ENCODE data around the gene PLPPR3.

Gene PLPPR3

DNA sequence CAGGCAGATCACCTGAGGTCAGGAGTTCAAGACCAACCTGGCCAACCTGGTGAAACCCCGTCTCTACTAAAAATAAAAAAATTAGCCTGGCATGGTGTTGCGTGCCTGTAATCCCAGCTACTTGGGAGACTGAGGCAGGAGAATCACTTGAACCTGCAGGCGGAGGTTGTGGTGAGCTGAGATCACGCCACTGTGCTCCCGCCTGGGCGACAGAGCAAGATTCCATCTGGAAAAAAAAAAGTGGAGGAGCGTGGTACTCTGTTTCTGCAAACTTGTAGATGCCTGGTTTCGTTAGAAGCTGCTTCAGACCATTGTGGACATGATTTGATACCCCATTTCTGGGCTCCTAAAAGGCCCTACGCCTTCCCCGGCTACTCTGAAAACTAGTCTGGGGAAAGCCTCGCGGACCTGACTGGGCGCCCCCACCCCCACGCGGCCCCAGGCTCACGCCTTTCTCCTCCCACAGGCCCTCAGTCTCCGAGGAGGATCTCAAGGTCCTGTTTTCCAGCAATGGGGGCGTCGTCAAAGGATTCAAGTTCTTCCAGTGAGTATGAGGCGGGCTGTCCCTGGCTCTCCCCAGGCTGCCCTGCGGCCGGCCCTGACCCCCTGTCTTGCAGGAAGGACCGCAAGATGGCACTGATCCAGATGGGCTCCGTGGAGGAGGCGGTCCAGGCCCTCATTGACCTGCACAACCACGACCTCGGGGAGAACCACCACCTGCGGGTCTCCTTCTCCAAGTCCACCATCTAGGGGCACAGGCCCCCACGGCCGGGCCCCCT is 11.5 kb downstream of the PLPPR3 start (continued):
- TF ChIP-seq, protein P1, sequence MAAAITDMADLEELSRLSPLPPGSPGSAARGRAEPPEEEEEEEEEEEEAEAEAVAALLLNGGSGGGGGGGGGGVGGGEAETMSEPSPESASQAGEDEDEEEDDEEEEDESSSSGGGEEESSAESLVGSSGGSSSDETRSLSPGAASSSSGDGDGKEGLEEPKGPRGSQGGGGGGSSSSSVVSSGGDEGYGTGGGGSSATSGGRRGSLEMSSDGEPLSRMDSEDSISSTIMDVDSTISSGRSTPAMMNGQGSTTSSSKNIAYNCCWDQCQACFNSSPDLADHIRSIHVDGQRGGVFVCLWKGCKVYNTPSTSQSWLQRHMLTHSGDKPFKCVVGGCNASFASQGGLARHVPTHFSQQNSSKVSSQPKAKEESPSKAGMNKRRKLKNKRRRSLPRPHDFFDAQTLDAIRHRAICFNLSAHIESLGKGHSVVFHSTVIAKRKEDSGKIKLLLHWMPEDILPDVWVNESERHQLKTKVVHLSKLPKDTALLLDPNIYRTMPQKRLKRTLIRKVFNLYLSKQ (tag by site-specific recombination; IDR thresholded peaks at IDR 0.05; ENCODE audit: borderline replicate concordance) = no peak
- TF ChIP-seq ZNF48 (tag by site-specific recombination; IDR thresholded peaks at IDR 0.05) = no peak
- TF ChIP-seq SCRT2 (tag by site-specific recombination; IDR thresholded peaks at IDR 0.05) = no peak
- TF ChIP-seq ZFP41 (tag by site-specific recombination; IDR thresholded peaks at IDR 0.05; ENCODE audit: borderline replicate concordance) = no peak
- TF ChIP-seq, protein P2, sequence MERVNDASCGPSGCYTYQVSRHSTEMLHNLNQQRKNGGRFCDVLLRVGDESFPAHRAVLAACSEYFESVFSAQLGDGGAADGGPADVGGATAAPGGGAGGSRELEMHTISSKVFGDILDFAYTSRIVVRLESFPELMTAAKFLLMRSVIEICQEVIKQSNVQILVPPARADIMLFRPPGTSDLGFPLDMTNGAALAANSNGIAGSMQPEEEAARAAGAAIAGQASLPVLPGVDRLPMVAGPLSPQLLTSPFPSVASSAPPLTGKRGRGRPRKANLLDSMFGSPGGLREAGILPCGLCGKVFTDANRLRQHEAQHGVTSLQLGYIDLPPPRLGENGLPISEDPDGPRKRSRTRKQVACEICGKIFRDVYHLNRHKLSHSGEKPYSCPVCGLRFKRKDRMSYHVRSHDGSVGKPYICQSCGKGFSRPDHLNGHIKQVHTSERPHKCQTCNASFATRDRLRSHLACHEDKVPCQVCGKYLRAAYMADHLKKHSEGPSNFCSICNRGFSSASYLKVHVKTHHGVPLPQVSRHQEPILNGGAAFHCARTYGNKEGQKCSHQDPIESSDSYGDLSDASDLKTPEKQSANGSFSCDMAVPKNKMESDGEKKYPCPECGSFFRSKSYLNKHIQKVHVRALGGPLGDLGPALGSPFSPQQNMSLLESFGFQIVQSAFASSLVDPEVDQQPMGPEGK (tag by site-specific recombination; IDR thresholded peaks at IDR 0.05) = peak; percentile 42; the same call in 1 of the 2 replicates
- no peak for TF ChIP-seq ZNF146 (tag by site-specific recombination; IDR thresholded peaks at IDR 0.05)
- TF ChIP-seq ZNF214 (tag by site-specific recombination; IDR thresholded peaks at IDR 0.05; ENCODE audit: borderline replicate concordance) = no peak
- TF ChIP-seq ZNF404 (tag by site-specific recombination; IDR thresholded peaks at IDR 0.05) = no peak
- no peak for TF ChIP-seq ZNF16 (tag by site-specific recombination; IDR thresholded peaks at IDR 0.05; ENCODE audit: low read depth)
- TF ChIP-seq RBAK (tag by site-specific recombination; IDR thresholded peaks at IDR 0.05) = no peak
- TF ChIP-seq ZNF707 (tag by site-specific recombination; IDR thresholded peaks at IDR 0.05) = no peak
- no peak for TF ChIP-seq ZNF521 (tag by site-specific recombination; IDR thresholded peaks at IDR 0.05)
- TF ChIP-seq, protein P3, sequence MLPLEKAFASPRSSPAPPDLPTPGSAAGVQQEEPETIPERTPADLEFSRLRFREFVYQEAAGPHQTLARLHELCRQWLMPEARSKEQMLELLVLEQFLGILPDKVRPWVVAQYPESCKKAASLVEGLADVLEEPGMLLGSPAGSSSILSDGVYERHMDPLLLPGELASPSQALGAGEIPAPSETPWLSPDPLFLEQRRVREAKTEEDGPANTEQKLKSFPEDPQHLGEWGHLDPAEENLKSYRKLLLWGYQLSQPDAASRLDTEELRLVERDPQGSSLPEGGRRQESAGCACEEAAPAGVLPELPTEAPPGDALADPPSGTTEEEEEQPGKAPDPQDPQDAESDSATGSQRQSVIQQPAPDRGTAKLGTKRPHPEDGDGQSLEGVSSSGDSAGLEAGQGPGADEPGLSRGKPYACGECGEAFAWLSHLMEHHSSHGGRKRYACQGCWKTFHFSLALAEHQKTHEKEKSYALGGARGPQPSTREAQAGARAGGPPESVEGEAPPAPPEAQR (tag by site-specific recombination; IDR thresholded peaks at IDR 0.05) = no peak
- TF ChIP-seq, protein P4, sequence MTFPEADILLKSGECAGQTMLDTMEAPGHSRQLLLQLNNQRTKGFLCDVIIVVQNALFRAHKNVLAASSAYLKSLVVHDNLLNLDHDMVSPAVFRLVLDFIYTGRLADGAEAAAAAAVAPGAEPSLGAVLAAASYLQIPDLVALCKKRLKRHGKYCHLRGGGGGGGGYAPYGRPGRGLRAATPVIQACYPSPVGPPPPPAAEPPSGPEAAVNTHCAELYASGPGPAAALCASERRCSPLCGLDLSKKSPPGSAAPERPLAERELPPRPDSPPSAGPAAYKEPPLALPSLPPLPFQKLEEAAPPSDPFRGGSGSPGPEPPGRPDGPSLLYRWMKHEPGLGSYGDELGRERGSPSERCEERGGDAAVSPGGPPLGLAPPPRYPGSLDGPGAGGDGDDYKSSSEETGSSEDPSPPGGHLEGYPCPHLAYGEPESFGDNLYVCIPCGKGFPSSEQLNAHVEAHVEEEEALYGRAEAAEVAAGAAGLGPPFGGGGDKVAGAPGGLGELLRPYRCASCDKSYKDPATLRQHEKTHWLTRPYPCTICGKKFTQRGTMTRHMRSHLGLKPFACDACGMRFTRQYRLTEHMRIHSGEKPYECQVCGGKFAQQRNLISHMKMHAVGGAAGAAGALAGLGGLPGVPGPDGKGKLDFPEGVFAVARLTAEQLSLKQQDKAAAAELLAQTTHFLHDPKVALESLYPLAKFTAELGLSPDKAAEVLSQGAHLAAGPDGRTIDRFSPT (tag by site-specific recombination; IDR thresholded peaks at IDR 0.05) = no peak
- no peak for TF ChIP-seq HOXC10 (CRISPR knock-in tag; IDR thresholded peaks at IDR 0.05)
- no peak for TF ChIP-seq ZNF548 (tag by site-specific recombination; IDR thresholded peaks at IDR 0.05)
- TF ChIP-seq, protein P5, sequence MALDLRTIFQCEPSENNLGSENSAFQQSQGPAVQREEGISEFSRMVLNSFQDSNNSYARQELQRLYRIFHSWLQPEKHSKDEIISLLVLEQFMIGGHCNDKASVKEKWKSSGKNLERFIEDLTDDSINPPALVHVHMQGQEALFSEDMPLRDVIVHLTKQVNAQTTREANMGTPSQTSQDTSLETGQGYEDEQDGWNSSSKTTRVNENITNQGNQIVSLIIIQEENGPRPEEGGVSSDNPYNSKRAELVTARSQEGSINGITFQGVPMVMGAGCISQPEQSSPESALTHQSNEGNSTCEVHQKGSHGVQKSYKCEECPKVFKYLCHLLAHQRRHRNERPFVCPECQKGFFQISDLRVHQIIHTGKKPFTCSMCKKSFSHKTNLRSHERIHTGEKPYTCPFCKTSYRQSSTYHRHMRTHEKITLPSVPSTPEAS (tag by site-specific recombination; IDR thresholded peaks at IDR 0.05) = no peak
- TF ChIP-seq EGR2 (tag by site-specific recombination; IDR thresholded peaks at IDR 0.05; ENCODE audit: low read depth) = 0 out of 2 replicates have a peak, but pooled peaks have one; percentile 32
- no peak for TF ChIP-seq ZIC2 (tag by site-specific recombination; IDR thresholded peaks at IDR 0.05)
- TF ChIP-seq, protein P6, sequence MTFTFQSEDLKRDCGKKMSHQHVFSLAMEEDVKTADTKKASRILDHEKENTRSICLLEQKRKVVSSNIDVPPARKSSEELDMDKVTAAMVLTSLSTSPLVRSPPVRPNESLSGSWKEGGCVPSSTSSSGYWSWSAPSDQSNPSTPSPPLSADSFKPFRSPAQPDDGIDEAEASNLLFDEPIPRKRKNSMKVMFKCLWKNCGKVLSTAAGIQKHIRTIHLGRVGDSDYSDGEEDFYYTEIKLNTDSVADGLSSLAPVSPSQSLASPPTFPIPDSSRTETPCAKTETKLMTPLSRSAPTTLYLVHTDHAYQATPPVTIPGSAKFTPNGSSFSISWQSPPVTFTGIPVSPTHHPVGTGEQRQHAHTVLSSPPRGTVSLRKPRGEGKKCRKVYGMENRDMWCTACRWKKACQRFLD (tag by site-specific recombination; IDR thresholded peaks at IDR 0.05) = no peak
- TF ChIP-seq, protein P7, sequence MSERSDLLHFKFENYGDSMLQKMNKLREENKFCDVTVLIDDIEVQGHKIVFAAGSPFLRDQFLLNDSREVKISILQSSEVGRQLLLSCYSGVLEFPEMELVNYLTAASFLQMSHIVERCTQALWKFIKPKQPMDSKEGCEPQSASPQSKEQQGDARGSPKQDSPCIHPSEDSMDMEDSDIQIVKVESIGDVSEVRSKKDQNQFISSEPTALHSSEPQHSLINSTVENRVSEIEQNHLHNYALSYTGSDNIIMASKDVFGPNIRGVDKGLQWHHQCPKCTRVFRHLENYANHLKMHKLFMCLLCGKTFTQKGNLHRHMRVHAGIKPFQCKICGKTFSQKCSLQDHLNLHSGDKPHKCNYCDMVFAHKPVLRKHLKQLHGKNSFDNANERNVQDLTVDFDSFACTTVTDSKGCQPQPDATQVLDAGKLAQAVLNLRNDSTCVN (tag by site-specific recombination; optimal IDR thresholded peaks at IDR 0.05) = no peak
- TF ChIP-seq ZNF544 (tag by site-specific recombination; IDR thresholded peaks at IDR 0.05) = no peak
- no peak for TF ChIP-seq ZNF626 (tag by site-specific recombination; IDR thresholded peaks at IDR 0.05)
- TF ChIP-seq, protein P8, sequence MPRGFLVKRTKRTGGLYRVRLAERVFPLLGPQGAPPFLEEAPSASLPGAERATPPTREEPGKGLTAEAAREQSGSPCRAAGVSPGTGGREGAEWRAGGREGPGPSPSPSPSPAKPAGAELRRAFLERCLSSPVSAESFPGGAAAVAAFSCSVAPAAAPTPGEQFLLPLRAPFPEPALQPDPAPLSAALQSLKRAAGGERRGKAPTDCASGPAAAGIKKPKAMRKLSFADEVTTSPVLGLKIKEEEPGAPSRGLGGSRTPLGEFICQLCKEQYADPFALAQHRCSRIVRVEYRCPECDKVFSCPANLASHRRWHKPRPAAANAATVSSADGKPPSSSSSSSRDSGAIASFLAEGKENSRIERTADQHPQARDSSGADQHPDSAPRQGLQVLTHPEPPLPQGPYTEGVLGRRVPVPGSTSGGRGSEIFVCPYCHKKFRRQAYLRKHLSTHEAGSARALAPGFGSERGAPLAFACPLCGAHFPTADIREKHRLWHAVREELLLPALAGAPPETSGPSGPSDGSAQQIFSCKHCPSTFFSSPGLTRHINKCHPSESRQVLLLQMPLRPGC (tag by site-specific recombination; IDR thresholded peaks at IDR 0.05) = no peak
- no peak for TF ChIP-seq WT1 (tag by site-specific recombination; IDR thresholded peaks at IDR 0.05)

Measured in HEK293 (cell line).